ENCODE measurements around the gene OSBPL10.

GRCh38 chr3:31848911-31849310, 132.2 kb downstream of the OSBPL10 start:
- TF ChIP-seq CTCF (IDR thresholded peaks at IDR 0.05) (no peak), POLR2A (IDR thresholded peaks at IDR 0.05) (no peak)
